SK-N-SH (cell line): ENCODE data around the gene CAMK2B.

ENCODE experiments used
- ELF1 ChIP-seq: IDR thresholded peaks from 2 replicates; pipeline ENCODE4 v1.4.0; 2012
- FOXM1 ChIP-seq: IDR thresholded peaks from 2 replicates; pipeline ENCODE4 v1.4.0; 2012; ENCODE audit warnings: low read depth, mild to moderate bottlenecking
- JUND ChIP-seq: IDR thresholded peaks from 2 replicates; pipeline ENCODE4 v1.4.0; 2012
- MEF2A ChIP-seq: IDR thresholded peaks from 2 replicates; pipeline ENCODE4 v1.4.0; 2012; ENCODE audit warnings: low read depth, borderline replicate concordance
- MXI1 ChIP-seq: IDR thresholded peaks from 2 replicates; pipeline ENCODE4 v1.6.1; 2012; ENCODE audit warnings: mild to moderate bottlenecking, low read depth, low read length, improper control_type of control experiment
- NFIC ChIP-seq: IDR thresholded peaks from 2 replicates; pipeline ENCODE4 v1.4.0; 2012; ENCODE audit warnings: borderline replicate concordance
- RAD21 ChIP-seq: IDR thresholded peaks from 2 replicates; pipeline ENCODE4 v1.6.1; 2012; ENCODE audit warnings: mild to moderate bottlenecking, low read length
- SIN3A ChIP-seq: IDR thresholded peaks from 2 replicates; pipeline ENCODE4 v1.6.1; 2012; ENCODE audit warnings: low read depth, mild to moderate bottlenecking, low read length, moderate library complexity, borderline replicate concordance
- TAF1 ChIP-seq: IDR thresholded peaks from 2 replicates; pipeline ENCODE4 v1.6.1; 2012; ENCODE audit warnings: low read depth, mild to moderate bottlenecking, low read length, moderate library complexity, borderline replicate concordance
- TEAD4 ChIP-seq: IDR thresholded peaks from 2 replicates; pipeline ENCODE4 v1.4.0; 2012; ENCODE audit warnings: mild to moderate bottlenecking, borderline replicate concordance; ENCODE audit not compliant: insufficient read depth
- TF ChIP-seq, protein P1 (sequence below): fragments of 200-600 bp; sonication (generic); IDR thresholded peaks from 2 replicates; pipeline ENCODE4 v1.6.1; 2017; ENCODE audit warnings: antibody characterized with exemption, mild to moderate bottlenecking, moderate library complexity
- TF ChIP-seq, protein P2 (sequence below): IDR thresholded peaks from 2 replicates; pipeline ENCODE4 v1.4.0; 2012; ENCODE audit warnings: low read depth, borderline replicate concordance

DNA sequence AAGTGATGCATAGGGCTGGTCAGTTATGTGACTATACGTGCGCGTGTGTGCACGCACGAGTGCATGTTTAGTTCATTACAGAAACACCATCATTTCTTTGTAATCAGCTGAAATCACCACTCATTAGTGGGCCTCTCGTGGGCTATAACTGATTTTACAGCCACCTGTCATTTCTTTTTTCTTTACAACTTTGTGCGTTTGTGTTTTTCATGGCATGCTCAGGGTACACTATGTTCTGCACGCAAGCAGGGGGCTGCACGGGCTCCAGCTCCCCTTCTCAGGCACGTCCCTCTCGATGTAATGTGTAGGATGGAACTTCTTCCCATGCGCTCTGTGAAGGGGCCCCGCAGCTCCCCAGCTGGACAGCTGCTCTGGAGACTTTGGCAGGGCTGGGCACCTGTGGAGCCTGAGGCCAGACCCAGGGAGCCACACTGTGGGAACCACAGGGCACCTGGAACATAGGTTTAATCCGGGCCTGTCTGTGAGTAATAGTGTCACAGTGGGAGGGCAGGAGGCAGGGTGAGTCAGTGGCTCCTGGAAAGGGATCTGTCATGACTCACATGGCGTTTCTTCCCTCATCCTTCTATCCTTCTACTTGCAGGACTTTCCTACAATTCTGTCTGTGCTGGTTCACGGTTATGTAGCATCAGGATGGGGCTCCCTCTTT, 141.1 kb downstream of the CAMK2B start:
- TF ChIP-seq TEAD4 (no peak), MEF2A (no peak), RAD21 (no peak), MXI1 (no peak), ELF1 (no peak), TAF1 (no peak), SIN3A (peak; percentile 51; the same call in 1 of the 2 replicates), NFIC (peak; percentile 69), FOXM1 (no peak), JUND (peak; percentile 91)
- TF ChIP-seq, protein P1, sequence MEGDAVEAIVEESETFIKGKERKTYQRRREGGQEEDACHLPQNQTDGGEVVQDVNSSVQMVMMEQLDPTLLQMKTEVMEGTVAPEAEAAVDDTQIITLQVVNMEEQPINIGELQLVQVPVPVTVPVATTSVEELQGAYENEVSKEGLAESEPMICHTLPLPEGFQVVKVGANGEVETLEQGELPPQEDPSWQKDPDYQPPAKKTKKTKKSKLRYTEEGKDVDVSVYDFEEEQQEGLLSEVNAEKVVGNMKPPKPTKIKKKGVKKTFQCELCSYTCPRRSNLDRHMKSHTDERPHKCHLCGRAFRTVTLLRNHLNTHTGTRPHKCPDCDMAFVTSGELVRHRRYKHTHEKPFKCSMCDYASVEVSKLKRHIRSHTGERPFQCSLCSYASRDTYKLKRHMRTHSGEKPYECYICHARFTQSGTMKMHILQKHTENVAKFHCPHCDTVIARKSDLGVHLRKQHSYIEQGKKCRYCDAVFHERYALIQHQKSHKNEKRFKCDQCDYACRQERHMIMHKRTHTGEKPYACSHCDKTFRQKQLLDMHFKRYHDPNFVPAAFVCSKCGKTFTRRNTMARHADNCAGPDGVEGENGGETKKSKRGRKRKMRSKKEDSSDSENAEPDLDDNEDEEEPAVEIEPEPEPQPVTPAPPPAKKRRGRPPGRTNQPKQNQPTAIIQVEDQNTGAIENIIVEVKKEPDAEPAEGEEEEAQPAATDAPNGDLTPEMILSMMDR, result no peak
- TF ChIP-seq, protein P2, sequence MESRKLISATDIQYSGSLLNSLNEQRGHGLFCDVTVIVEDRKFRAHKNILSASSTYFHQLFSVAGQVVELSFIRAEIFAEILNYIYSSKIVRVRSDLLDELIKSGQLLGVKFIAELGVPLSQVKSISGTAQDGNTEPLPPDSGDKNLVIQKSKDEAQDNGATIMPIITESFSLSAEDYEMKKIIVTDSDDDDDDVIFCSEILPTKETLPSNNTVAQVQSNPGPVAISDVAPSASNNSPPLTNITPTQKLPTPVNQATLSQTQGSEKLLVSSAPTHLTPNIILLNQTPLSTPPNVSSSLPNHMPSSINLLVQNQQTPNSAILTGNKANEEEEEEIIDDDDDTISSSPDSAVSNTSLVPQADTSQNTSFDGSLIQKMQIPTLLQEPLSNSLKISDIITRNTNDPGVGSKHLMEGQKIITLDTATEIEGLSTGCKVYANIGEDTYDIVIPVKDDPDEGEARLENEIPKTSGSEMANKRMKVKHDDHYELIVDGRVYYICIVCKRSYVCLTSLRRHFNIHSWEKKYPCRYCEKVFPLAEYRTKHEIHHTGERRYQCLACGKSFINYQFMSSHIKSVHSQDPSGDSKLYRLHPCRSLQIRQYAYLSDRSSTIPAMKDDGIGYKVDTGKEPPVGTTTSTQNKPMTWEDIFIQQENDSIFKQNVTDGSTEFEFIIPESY, result 0 out of 2 replicates have a peak, but pooled peaks have one; percentile 26
